ENCODE results near the gene NUP37.

DNA sequence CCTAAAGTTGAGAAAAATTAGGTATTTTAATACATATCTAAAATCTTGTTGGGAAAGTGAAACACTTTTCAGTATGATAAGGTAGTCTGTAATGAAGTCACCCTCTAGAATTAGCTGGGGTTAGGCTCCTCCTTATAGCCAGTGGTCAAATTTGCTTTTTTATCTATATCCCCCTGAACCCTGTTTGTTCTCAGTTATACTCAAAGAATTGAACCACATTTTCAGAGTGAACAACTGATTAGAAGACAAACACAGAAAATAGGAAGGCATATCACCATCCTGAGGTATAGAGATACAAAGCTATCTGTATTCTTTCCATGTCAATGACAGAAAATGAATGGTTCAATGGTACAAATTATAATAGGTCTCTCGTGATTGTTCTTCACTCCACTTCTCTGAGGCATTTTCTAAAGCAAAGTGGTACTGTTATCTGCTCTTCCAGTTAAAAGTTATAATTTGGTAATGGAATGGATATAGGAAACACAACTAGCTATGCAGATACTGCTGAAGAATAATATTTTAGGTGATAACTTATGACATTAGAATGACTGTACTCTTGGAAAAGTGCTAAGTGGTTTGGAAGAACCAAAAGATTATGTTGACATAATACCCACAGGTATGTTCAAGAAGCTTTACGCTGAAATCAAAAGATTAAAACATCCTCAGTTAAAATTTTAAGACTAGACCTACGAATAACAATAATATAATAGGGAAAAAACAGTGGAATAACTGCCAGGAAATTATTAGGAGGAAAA lies 85.7 kb downstream of the NUP37 start:
- TF ChIP-seq, protein P1, sequence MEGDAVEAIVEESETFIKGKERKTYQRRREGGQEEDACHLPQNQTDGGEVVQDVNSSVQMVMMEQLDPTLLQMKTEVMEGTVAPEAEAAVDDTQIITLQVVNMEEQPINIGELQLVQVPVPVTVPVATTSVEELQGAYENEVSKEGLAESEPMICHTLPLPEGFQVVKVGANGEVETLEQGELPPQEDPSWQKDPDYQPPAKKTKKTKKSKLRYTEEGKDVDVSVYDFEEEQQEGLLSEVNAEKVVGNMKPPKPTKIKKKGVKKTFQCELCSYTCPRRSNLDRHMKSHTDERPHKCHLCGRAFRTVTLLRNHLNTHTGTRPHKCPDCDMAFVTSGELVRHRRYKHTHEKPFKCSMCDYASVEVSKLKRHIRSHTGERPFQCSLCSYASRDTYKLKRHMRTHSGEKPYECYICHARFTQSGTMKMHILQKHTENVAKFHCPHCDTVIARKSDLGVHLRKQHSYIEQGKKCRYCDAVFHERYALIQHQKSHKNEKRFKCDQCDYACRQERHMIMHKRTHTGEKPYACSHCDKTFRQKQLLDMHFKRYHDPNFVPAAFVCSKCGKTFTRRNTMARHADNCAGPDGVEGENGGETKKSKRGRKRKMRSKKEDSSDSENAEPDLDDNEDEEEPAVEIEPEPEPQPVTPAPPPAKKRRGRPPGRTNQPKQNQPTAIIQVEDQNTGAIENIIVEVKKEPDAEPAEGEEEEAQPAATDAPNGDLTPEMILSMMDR (conservative IDR thresholded peaks at IDR 0.05; ENCODE audit: low read length), result no peak
- no peak for TF ChIP-seq EZH2phosphoT487 (IDR thresholded peaks at IDR 0.05; ENCODE audit: borderline replicate concordance, low read depth, low read length)
